GM12878 (cell line): ENCODE data around the gene TRIM17. TPM values are rescaled to one million over a fixed set of nuclear protein-coding genes. Genes with fewer than 3 reads are reported as not detected.

ENCODE experiments used
- ATAC-seq: fragments of 200-7000 bp; cut with Tn5 transposase; 3 replicates; pipeline ENCODE4 v1.9.1; 2020; ENCODE audit warnings: mild to moderate bottlenecking, moderate library complexity
- BruUV-seq: library from RNA; stranded (reverse); fragments of 400-500 nt; replicated peaks from 2 replicates; lab custom pipeline; 2021; lab: Mats Ljungman, UMichigan
- CTCF ChIA-PET: fragments of 300-600 bp; sonication (Branson Sonifier 250); formaldehyde crosslinking; extraction: SDS; loops from one replicate; lab custom pipeline; 2021; ENCODE audit warnings: inconsistent platforms; lab: Yijun Ruan, JAX
- POLR2A ChIA-PET: fragments of 350-600 bp; formaldehyde crosslinking; extraction: SDS; loops from one replicate; lab custom pipeline; 2021; ENCODE audit warnings: inconsistent platforms; lab: Charles Lee
- RAD21 ChIA-PET: fragments of 300-600 bp; sonication (Branson Sonifier 250); formaldehyde crosslinking; loops from one replicate; lab custom pipeline; 2023; ENCODE audit warnings: antibody characterized with exemption; ENCODE audit not compliant: unreplicated experiment; lab: Charles Lee
- SMC1A ChIA-PET: fragments of 300-600 bp; sonication (Branson Sonifier 250); formaldehyde crosslinking; loops from one replicate; lab custom pipeline; 2023; ENCODE audit not compliant: unreplicated experiment, uncharacterized antibody; lab: Charles Lee
- DNase-seq: peaks from one replicate; pipeline ENCODE4 v3.0.0-alpha.2; 2011; ENCODE audit warnings: low read depth, low spot score
- FAIRE-seq: peaks from 3 replicates; lab custom pipeline; 2011; peaks lifted over from hg19 to GRCh38; lab: Jason Lieb, UNC
- H2AFZ ChIP-seq: 2 replicates; pipeline ENCODE4 v1.6.0; 2011; ENCODE audit warnings: low read depth, low read length, control low read depth; ENCODE audit not compliant: control insufficient read depth
- H3K27ac ChIP-seq: 2 replicates; pipeline ENCODE4 v1.5.1; 2011; ENCODE audit warnings: control low read depth; ENCODE audit not compliant: control insufficient read depth, insufficient read depth
- H3K27me3 ChIP-seq, 2 experiments: replicated peaks in 1 of 2; 2 replicates each; pipeline versions ENCODE4 v1.6.0 to v1.6.1; 2011; ENCODE audit warnings: low read length in 1 of 2; ENCODE audit not compliant: control insufficient read depth in 2 of 2, insufficient read depth in 2 of 2
- H3K36me3 ChIP-seq, 2 experiments: 2 replicates each; pipeline ENCODE4 v1.5.1; 2011; ENCODE audit warnings: low read length in 1 of 2; ENCODE audit not compliant: control insufficient read depth in 2 of 2, insufficient read depth in 2 of 2
- H3K4me1 ChIP-seq: 2 replicates; pipeline ENCODE4 v1.6.1; 2011; ENCODE audit warnings: mild to moderate bottlenecking, low read length, moderate library complexity, mixed read lengths; ENCODE audit not compliant: control insufficient read depth, insufficient read depth
- H3K4me2 ChIP-seq: 2 replicates; pipeline ENCODE4 v1.6.0; 2011; ENCODE audit warnings: control low read depth; ENCODE audit not compliant: control insufficient read depth, insufficient read depth
- H3K4me3 ChIP-seq: fragments of 200-600 bp; sonication (generic); 2 replicates; pipeline ENCODE4 v1.5.1; 2016
- H3K79me2 ChIP-seq: 2 replicates; pipeline ENCODE4 v1.6.0; 2011; ENCODE audit warnings: low read length; ENCODE audit not compliant: control insufficient read depth, insufficient read depth
- H3K9ac ChIP-seq: 2 replicates; pipeline ENCODE4 v1.8.0; 2011; ENCODE audit warnings: low read length, control low read depth, mixed read lengths; ENCODE audit not compliant: control insufficient read depth, insufficient read depth
- H3K9me3 ChIP-seq: replicated peaks from 3 replicates; pipeline ENCODE4 v1.5.1; 2011; ENCODE audit warnings: mild to moderate bottlenecking, low read length; ENCODE audit not compliant: control insufficient read depth, insufficient read depth
- H4K20me1 ChIP-seq: 2 replicates; pipeline ENCODE4 v1.6.0; 2011; ENCODE audit not compliant: control insufficient read depth, insufficient read depth
- CBFB ChIP-seq: IDR thresholded peaks from 2 replicates; pipeline ENCODE4 v1.6.1; 2016; ENCODE audit warnings: antibody characterized with exemption, low read depth
- CEBPB ChIP-seq, 2 experiments: fragments of 150-350 bp in 1 of 2; IDR thresholded peaks; 2 replicates each; pipeline ENCODE4 v1.6.1; 2012 to 2014; ENCODE audit warnings: low read depth in 2 of 2, low read length in 2 of 2, borderline replicate concordance in 1 of 2, inconsistent platforms in 1 of 2
- CREM ChIP-seq: IDR thresholded peaks from 2 replicates; pipeline ENCODE4 v1.6.1; 2014; ENCODE audit warnings: antibody characterized with exemption, low read depth
- E4F1 ChIP-seq: fragments of 450-650 bp; IDR thresholded peaks from 2 replicates; pipeline ENCODE4 v1.6.1; 2018; ENCODE audit warnings: borderline replicate concordance, mild to moderate bottlenecking; ENCODE audit not compliant: partially characterized antibody
- EGR1 ChIP-seq, 2 experiments: IDR thresholded peaks; 1 replicate in 1 of 2; 2 replicates in 1 of 2; pipeline ENCODE4 v1.6.1; 2011 to 2012; ENCODE audit warnings: low read depth in 2 of 2, low read length in 2 of 2, borderline replicate concordance in 1 of 2, mild to moderate bottlenecking in 1 of 2, moderate library complexity in 1 of 2
- ELK1 ChIP-seq: IDR thresholded peaks from 2 replicates; pipeline ENCODE4 v1.6.1; 2012; ENCODE audit warnings: low read depth, low read length, improper control_type of control experiment
- ESRRA ChIP-seq: IDR thresholded peaks from 2 replicates; pipeline ENCODE4 v1.6.1; 2012; ENCODE audit warnings: mild to moderate bottlenecking, low read length, improper control_type of control experiment
- GATAD2B ChIP-seq: fragments of 450-650 bp; conservative IDR thresholded peaks from 2 replicates; pipeline ENCODE4 v1.6.1; 2017; ENCODE audit warnings: low read depth, mild to moderate bottlenecking, moderate library complexity
- IKZF2 ChIP-seq, 2 experiments: fragments of 450-650 bp; IDR thresholded peaks; 2 replicates each; pipeline ENCODE4 v1.6.1; 2017; ENCODE audit warnings: mild to moderate bottlenecking in 2 of 2, moderate library complexity in 2 of 2
- MYB ChIP-seq: fragments of 150-350 bp; IDR thresholded peaks from 2 replicates; pipeline ENCODE4 v1.6.1; 2014; ENCODE audit warnings: mild to moderate bottlenecking, low read depth, low read length, borderline replicate concordance
- PAX5 ChIP-seq: IDR thresholded peaks from 2 replicates; pipeline ENCODE4 v1.6.1; 2011; ENCODE audit warnings: low read depth, low read length, borderline replicate concordance
- SIN3A ChIP-seq: IDR thresholded peaks from 2 replicates; pipeline ENCODE4 v1.6.1; 2012; ENCODE audit warnings: low read depth, low read length, improper control_type of control experiment
- USF2 ChIP-seq: IDR thresholded peaks from 2 replicates; pipeline ENCODE4 v1.6.1; 2011; ENCODE audit warnings: low read depth, low read length, improper control_type of control experiment, borderline replicate concordance
- ZBTB33 ChIP-seq: fragments of 450-650 bp; IDR thresholded peaks from 2 replicates; pipeline ENCODE4 v1.6.1; 2017; ENCODE audit warnings: mild to moderate bottlenecking
- ZNF274 ChIP-seq: IDR thresholded peaks from one replicate; pipeline ENCODE4 v1.8.0; 2011; ENCODE audit not compliant: insufficient read length, insufficient read depth
- ZNF384 ChIP-seq: IDR thresholded peaks from 2 replicates; pipeline ENCODE4 v1.6.1; 2012; ENCODE audit warnings: low read depth, mild to moderate bottlenecking, low read length, improper control_type of control experiment, borderline replicate concordance
- in situ Hi-C: fragments of 300-500 bp; cut with MboI; formaldehyde crosslinking; loops from 9 replicates; pipeline ENCODE4 v1.14.3; 2018; ENCODE audit warnings: mixed read lengths
- intact Hi-C: fragments of 100-400 bp; cut with micrococcal nuclease; formaldehyde crosslinking; loops from one replicate; pipeline ENCODE4 v1.14.2; 2022; ENCODE audit not compliant: unreplicated experiment
- polyA plus RNA-seq, 11 experiments: library from polyadenylated mRNA; depleted of rRNA in 4 of 11; unstranded in 6 of 11; stranded (reverse) in 5 of 11; fragments of >200 nt; fragmentation: Nextera tagmentation in 4 of 11; fragmentation: Illumina TruSeq in 1 of 11; extraction: Ambion mirVana in 4 of 11; extraction: Trizol in 1 of 11; gene quantifications; 1 replicate in 1 of 11; 2 replicates in 10 of 11; pipeline versions ENCODE4 v1.2.1 to v1.2.3, GENCODE V29; 2011 to 2016; ENCODE audit warnings: inconsistent platforms in 2 of 11, missing spikeins in 2 of 11, low read depth in 1 of 11
- total RNA-seq, 4 experiments: library from RNA; depleted of rRNA in 3 of 4; stranded (reverse); fragments of >200 nt in 3 of 4; fragmentation: Illumina TruSeq in 1 of 4; extraction: Trizol in 1 of 4; gene quantifications; 2 replicates each; pipeline versions ENCODE4 v1.2.1 to v1.2.3, GENCODE V29; 2013 to 2021

TRIM17 gene
- total and polyA plus RNA-seq, 10 of the 15 experiments (the other 5 are each of a cell fraction or from before 2014, with no cell fraction given), result 0.16 to 0.32 TPM; not detected in 8

GRCh38 chr1:228390649-228391048 lies 26.0 kb downstream of the TRIM17 start (continued):
- TF ChIP-seq E4F1, result no peak
- no peak for TF ChIP-seq PAX5

DNA sequence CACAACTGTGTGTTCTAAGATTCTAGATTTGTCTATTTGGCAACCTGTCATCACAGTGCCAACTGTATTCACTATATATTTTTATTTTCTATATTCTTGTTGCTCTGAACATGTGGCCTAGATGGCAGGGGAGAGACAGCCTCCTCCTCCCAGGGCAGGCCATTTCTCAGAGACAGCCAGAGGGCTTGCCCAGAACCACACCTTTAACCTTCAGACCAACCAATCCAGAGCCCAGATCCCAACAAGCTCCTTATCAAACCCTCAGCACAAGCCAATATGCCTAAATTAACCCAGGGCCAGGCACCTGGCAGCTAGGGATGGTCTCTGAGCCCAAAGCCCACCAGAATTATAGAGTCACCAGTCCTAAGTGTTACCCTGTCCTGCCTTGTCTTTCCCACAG lies 29.3 kb downstream of the TRIM17 start:
- Histone ChIP-seq H3K79me2 (no peaks in the 10 kb centered on the region), H4K20me1 (no peaks in the 10 kb centered on the region), H3K36me3 (no peaks in the 10 kb centered on the region), H3K9ac (no peak overlapping the region), H2AFZ (no peak overlapping the region), H3K4me3 (no peak overlapping the region), H3K4me2 (no peak overlapping the region), H3K9me3 (no peaks in the 10 kb centered on the region), H3K4me1 (no peaks in the 10 kb centered on the region), H3K27ac (no peak overlapping the region), H3K27me3 (no peaks in the 10 kb centered on the region; a peak in 1 of 4 replicates)
- ATAC-seq (no peak), DNase-seq (no peak), FAIRE-seq (no peak)
- CTCF ChIA-PET, result no interaction called here
- in situ Hi-C loops (no loop called here), intact Hi-C loops (no loop called here)
- POLR2A ChIA-PET, result no interaction called here
- SMC1A ChIA-PET, result no interaction called here
- no TSS peak for BruUV-seq
- RAD21 ChIA-PET, result no interaction called here
- TF ChIP-seq ZNF274 (no peak), EGR1 (IDR thresholded peaks at IDR 0.05; ENCODE audit: borderline replicate concordance in 1 of 2, low read depth in 2 of 2, low read length in 2 of 2) (no peak), SIN3A (no peak), CREM (no peak), MYB (no peak), ZBTB33 (no peak), IKZF2 (IDR thresholded peaks at IDR 0.05) (no peak), GATAD2B (no peak), CEBPB (IDR thresholded peaks at IDR 0.05; ENCODE audit: borderline replicate concordance in 1 of 2, low read depth in 2 of 2, low read length in 2 of 2) (no peak), ESRRA (no peak), CBFB (no peak), ELK1 (no peak), USF2 (no peak), ZNF384 (no peak)
